Tibial artery (tissue), 4 donors: ENCODE data around the gene SNRPD2.

Experiments used
- DNase-seq, 2 donors: peaks; one replicate each; pipeline ENCODE4 v3.0.0-alpha.2; 2019
- H3K27ac ChIP-seq, 2 donors: fragments of 200-600 bp; sonication (generic) in 1 of 2; 1 replicate in 1 of 2; 2 replicates in 1 of 2; pipeline ENCODE4 v1.5.1; 2018 to 2019; ENCODE audit warnings: mild to moderate bottlenecking in 1 of 2
- H3K27me3 ChIP-seq, 2 donors: fragments of 200-600 bp; sonication (generic) in 1 of 2; one replicate each; pipeline versions ENCODE4 v1.5.1 to v1.6.0; 2016 to 2019
- H3K36me3 ChIP-seq, 3 donors: fragments of 200-600 bp; sonication (generic) in 2 of 3; one replicate each; pipeline ENCODE4 v1.5.1; 2016 to 2019; ENCODE audit warnings: mild to moderate bottlenecking in 2 of 3
- H3K4me1 ChIP-seq, 4 donors: fragments of 200-600 bp; sonication (generic) in 2 of 4; 1 replicate in 3 of 4; 2 replicates in 1 of 4; pipeline ENCODE4 v1.5.1; 2016 to 2019
- H3K4me3 ChIP-seq, 2 donors: fragments of 200-600 bp; sonication (generic) in 1 of 2; 1 replicate in 1 of 2; 2 replicates in 1 of 2; pipeline ENCODE4 v1.5.1; 2018 to 2019; ENCODE audit warnings: mild to moderate bottlenecking in 2 of 2
- H3K9me3 ChIP-seq, 3 donors: fragments of 200-600 bp; sonication (generic) in 1 of 3; one replicate each; pipeline ENCODE4 v1.5.1; 2016 to 2019
- CTCF ChIP-seq, 2 experiments: fragments of 200-600 bp in 1 of 2; fragments of 450-650 bp in 1 of 2; IDR thresholded peaks; one replicate each; pipeline ENCODE4 v1.5.1; 2017 to 2019; ENCODE audit warnings: antibody characterized with exemption in 2 of 2, mild to moderate bottlenecking in 1 of 2, moderate library complexity in 1 of 2
- intact Hi-C: fragments of 100-400 bp; cut with DNase I; formaldehyde crosslinking; loops from one replicate; pipeline ENCODE4 v1.15.0; 2023; ENCODE audit warnings: low total_unique reads

The SNRPD2 gene

GRCh38 chr19:45715139-45715538, 23.4 kb upstream of the SNRPD2 start:
- DNase-seq, result no peak
- no peak for TF ChIP-seq CTCF (IDR thresholded peaks at IDR 0.05)
- intact Hi-C loops, result loop anchor here (10.0 kb wide), 1 partner anchor 50 kb away; the partner anchor contains the start of gene SIX5
- Histone ChIP-seq H3K27me3 (no peaks in the 10 kb centered on the region), H3K36me3 (peaks cover 10 to 30% (median 23%) of the 10 kb centered on the region in 3 donors), H3K4me3 (no peak overlapping the region), H3K9me3 (no peaks in the 10 kb centered on the region), H3K27ac (no peak overlapping the region), H3K4me1 (peaks cover 0 to 20% (median 10%) of the 10 kb centered on the region in 4 donors)

- Histone ChIP-seq H3K4me1 (peaks cover 0 to 16% (median 8%) of the 10 kb centered on the region in 4 donors), H3K27ac (no peak overlapping the region), H3K4me3 (no peak overlapping the region), H3K9me3 (no peaks in the 10 kb centered on the region), H3K36me3 (peaks cover 10 to 26% (median 23%) of the 10 kb centered on the region in 3 donors), H3K27me3 (no peaks in the 10 kb centered on the region)
- intact Hi-C loops, result loop anchor here (10.0 kb wide), 1 partner anchor 52 kb away; the partner anchor contains the start of gene SIX5
- no peak for TF ChIP-seq CTCF (IDR thresholded peaks at IDR 0.05)
- DNase-seq, result no peak
These were observed 21.4 kb upstream of the SNRPD2 start for GRCh38 chr19:45713141-45713540.

- no peak overlapping the region for H3K4me3 ChIP-seq
- H3K27ac ChIP-seq, result no peak overlapping the region
- H3K4me1 ChIP-seq, result peaks cover 0 to 12% (median 5%) of the 10 kb centered on the region in 4 donors
- TF ChIP-seq CTCF (IDR thresholded peaks at IDR 0.05), result no peak
- DNase-seq, result no peak
- H3K27me3 ChIP-seq, result no peaks in the 10 kb centered on the region
- intact Hi-C loops, result loop anchor here (10.0 kb wide), 1 partner anchor 52 kb away; the partner anchor contains the start of gene SIX5
- peaks cover 10 to 26% (median 23%) of the 10 kb centered on the region in 3 donors for H3K36me3 ChIP-seq
- no peaks in the 10 kb centered on the region for H3K9me3 ChIP-seq
These were observed 20.9 kb upstream of the SNRPD2 start for GRCh38 chr19:45712699-45713067.

- H3K36me3 ChIP-seq, result peaks cover 10 to 26% (median 23%) of the 10 kb centered on the region in 3 donors
- H3K4me3 ChIP-seq, result no peak overlapping the region
- no peak for DNase-seq
- no peaks in the 10 kb centered on the region for H3K27me3 ChIP-seq
- no peak overlapping the region for H3K27ac ChIP-seq
- peaks cover 0 to 12% (median 5%) of the 10 kb centered on the region in 4 donors for H3K4me1 ChIP-seq
- TF ChIP-seq CTCF (IDR thresholded peaks at IDR 0.05), result no peak
- intact Hi-C loops, result loop anchor here (10.0 kb wide), 1 partner anchor 53 kb away; the partner anchor contains the start of gene SIX5
- no peaks in the 10 kb centered on the region for H3K9me3 ChIP-seq
These were observed 20.3 kb upstream of the SNRPD2 start for GRCh38 chr19:45711851-45712698.

- Histone ChIP-seq H3K27ac (no peak overlapping the region), H3K4me3 (no peak overlapping the region), H3K36me3 (peaks cover 10 to 26% (median 23%) of the 10 kb centered on the region in 3 donors), H3K27me3 (no peaks in the 10 kb centered on the region), H3K4me1 (peaks cover 0 to 9% (median 2%) of the 10 kb centered on the region in 4 donors), H3K9me3 (no peaks in the 10 kb centered on the region)
- no peak for DNase-seq
- intact Hi-C loops, result loop anchor here (10.0 kb wide), 1 partner anchor 54 kb away; the partner anchor contains the start of gene SIX5
- no peak for TF ChIP-seq CTCF (IDR thresholded peaks at IDR 0.05)
These were observed 18.8 kb upstream of the SNRPD2 start for GRCh38 chr19:45710356-45711130.
